DMS 273 treated with DMSO at 0.1 percent for 48 hours (cell line): ENCODE measurements around the gene PPAT.
"Not testable (repeated sequence)": the region's sequence is repeated elsewhere in the genome, so short reads cannot be mapped to it uniquely, and the experiment has no call there.

Experiments
- DNase-seq: peaks from one replicate; lab custom pipeline; 2025; lab: John Stamatoyannopoulos, UW

Gene PPAT

DNA sequence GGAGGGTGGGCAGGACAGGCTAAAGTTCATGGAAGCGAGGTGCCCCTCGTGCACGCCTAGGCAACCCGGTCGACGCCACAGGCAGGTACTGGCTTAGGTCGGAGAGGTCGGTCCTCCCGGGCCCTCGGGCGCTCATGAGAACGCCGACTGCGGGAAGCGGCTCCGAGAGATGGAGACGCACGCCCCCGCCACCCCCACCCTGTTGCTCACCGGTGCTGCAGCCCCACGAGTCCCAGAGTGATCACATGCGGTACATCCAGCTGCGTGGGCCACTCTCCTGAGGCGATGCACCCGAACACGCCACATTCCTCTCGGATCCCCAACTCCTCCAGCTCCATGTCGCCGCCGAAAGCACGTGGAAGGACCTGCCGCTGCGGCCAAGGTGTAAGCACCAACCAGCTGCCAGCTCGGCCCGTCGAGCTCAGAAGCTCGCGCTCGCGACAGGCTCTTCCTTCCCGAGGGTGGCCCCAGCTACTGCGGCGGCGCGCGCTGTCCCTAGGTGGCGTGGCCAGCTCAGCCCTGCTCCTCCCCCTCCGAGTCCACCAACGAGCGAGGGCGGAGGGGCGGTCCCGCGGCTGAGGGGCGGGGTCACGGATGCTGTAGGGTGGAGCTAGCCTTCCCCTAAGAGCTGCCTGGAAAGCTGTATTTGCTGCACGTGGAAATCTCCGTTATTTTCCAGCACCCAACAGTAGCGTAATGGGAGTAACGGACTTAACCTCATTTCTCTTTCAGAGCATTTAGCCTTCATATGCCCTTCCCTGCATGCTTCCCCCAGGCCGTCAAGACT, at the start of gene PPAT:
TSS of gene PPAT (minus strand) at position 476 of the 787 bp plus-strand sequence. CDS start at position 338, 138 bp downstream.
- DNase-seq: peak; percentile 86

DNA sequence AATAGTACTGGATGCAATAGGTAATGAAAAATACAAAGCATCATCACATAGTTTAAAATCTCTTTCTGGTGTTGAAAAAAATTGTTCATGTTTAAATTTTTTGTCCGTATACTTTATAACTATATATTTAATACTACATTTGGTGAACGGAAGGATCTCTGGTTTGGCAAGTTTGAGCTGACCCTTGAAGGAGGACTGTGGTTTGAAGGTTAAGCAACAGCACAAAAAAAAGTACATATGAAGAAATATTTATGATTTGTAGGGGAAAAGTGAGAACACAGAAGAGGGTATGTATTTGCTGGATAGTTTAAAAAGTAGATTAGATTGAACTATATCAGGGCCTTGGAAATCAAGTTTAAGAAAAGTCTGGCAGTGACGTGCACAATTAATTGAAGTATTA, 45.3 kb upstream of the PPAT start:
- no peak for DNase-seq

DNA sequence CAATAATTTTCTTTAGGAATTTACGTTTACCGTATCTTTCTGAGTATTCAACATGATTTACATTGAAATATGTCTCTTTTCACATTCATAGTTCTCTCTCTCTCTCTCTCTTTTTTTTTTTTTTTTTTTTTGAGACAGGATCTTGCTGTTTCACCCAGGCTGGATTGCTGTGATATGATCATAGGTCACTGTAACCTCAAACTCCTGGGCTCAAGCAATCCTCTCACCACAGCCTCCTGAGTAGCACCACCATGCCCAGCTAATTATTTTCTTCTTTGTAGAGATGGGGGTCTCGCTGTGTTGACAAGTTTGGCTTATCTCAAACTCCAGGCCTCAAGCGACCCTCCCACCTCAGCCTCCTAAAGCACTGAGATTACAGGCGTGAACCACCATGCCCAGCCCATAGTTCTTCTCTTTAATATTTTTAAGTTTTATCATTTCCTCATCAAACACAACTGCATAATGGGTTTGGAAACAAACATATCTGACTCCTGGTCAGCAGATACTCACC, 41.8 kb upstream of the PPAT start:
- no peak for DNase-seq

DNA sequence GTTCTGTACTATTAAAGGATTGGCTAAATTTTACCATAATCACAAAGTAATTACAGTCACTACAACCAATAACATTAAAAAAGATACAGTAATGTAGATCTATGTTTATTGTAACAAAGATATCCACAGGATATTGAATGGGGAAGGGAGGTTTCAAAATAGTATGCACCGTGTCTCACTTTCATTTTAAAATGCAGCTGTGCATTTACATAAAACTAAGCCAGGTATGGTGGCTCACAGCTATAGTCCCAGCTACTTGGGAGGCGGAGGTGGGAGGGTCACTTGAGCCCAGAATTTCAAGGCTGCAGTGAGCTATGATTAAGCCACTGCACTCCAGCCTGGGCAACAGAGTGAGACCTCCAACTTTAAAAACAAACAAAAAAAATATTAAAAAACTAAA, 40.5 kb upstream of the PPAT start:
- DNase-seq: no peak

DNA sequence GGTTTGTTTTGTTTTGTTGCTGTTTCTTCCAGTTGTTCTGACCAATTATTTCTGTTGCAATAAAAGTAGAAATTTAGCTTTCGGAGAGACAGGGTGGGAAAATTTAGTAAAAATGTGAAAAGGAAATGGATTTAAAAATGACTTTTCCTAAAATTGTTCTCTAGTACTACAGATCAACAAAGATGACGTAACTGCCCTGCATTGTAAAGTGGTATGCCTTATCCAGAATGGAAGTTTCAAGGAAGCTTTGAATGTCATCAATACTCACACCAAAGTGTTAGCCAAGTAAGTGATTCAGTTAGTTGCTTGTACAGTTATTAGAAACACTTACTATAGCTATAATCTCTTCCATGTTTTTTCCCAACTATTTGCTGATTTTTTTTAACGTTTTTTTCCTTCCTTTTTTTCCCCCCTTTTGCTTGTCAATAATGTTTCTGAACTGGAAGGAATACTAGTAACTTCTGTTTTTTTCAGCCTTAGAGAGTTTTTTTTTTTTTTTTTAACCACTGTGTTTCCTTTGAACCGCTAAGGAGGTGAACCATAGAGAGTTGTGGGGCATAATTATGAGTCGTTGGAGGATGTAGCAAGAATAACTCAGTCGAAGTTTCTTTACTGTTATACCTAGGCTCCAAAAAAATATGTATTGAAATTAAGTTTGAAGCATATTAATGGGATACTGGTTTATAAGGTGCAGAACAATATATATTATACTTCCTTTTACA, 34.2 kb upstream of the PPAT start:
- DNase-seq: no peak

DNA sequence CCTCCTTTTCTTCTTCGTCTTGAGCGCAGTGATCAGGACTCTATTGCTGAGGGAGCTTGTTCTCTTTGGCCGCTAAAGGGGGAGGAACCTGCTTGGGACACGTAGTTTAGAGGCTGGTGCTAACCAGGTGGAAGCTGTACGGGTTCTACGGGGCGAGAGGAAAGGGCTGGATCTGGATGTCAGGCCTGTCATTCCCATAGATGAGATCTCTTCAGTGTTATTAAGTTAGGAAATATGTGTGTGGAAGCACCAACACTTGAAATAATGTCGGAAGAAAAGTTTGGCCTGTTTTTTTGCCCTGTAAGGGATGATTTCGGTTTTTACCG, 32.6 kb upstream of the PPAT start:
- DNase-seq: no peak

DNA sequence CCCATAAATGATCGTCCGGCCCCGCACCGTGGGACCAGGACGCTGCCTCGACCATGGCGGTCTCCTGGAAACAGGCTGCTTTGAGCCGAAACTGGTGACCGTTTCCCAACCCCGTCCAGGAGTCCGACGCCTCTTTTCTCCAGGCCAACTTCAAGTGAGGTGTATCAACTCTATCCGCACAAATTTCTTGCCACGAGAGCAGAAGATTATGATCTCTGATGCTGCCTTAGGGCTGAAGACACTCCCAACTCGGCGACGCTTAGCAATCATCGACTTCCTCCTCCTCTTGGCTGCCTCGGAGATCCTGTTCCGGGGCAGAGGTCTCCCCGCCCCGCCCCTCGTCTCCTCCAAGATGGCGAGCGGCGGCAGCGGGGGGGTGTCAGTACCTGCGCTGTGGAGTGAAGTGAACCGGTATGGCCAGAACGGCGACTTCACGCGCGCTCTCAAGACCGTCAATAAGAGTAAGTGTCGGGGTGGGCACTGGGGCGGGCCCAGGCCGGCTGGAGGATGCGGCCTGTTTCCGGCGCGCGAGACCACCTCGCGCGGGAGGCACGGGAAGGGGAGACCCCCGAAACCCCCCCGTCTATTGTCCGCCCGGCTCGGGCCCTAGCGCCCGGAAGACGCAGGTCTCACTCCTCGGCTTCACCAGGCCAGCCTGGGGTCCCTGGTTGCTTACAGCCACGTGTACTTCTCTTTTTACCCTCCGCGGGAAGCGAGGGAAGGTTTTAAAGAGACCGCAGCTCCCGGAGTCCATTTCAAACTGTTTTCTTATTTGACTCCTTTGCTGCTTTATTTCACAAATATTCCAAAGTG, 32.1 kb upstream of the PPAT start, which contains the start of gene SRP72:
TSS of gene SRP72 (plus strand) at position 334 of the 813 bp plus-strand sequence. CDS start at position 353, 19 bp downstream.
- peak; percentile 37 for DNase-seq

DNA sequence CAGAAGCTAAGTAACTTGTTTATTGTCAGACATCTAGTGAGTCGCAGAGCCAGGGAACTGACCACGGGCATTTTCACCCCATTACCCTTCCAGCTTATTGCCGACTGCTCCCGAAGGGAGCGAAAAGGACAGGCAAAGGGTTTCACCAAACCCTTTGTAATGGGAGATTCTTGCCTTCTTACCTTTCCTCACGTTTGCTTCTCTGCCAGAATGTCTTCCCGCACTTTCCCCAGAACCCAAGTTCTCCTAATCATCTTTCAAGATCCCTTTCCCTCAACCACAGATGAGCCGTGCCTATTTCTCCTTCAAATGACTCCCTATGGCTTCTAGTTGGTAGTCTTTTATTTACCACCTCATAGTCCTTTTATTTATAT, 31.5 kb upstream of the PPAT start:
- DNase-seq: no peak

DNA sequence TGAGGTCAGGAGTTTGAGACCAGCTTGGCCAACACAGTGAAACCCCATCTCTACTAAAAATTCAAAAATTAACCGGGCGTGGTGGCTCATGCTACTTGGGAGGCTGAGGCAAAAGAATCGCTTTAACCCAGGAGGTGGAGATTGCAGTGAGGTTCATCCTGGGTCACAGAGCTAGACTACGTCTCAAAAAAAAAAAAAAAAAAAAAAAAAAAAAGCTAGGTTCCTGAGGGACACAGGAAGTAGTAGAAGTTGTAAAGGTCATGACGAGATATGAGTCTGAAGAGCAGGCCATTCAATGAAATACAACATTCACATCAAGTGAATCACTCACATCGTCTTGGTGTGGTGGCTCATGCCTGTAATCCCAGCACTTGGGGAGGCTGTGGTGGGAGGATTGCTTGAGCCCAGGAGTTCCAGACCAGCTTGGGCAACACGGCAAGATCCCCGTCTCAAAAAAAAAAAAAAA, 30.9 kb upstream of the PPAT start:
- DNase-seq: not testable (repeated sequence)

DNA sequence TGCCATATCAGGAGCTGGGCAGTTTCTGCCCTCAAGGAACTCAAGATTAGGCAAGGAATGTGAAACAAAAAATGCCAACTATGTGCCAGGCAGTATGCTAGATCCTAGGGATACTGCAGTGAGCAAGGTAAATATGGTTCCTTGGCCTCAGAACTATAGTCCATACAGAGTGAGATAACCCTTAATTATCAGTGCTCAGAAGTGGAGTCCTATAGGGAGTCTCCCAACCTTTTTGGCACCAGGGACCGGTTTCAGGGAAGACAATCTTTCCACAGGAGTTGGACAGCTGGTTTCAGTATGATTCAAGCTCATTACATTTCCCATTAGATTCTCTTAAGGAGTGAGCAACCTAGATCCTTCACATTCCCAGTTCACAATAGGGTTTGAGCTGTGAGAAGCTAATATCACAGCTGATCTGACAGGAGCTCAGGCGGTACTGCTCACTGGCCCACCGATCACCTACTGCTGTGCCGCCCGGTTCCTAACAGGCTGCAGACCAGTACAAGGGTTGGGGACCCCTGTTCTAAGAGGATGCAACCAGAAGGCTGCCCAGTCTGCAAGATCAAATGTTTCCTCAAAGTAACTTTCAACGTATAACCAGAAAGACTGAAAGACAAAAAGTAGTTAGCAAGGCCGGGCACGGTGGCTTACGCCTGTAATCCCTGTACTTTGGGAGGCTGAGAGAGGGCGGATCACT, 30.3 kb upstream of the PPAT start:
- no peak for DNase-seq

DNA sequence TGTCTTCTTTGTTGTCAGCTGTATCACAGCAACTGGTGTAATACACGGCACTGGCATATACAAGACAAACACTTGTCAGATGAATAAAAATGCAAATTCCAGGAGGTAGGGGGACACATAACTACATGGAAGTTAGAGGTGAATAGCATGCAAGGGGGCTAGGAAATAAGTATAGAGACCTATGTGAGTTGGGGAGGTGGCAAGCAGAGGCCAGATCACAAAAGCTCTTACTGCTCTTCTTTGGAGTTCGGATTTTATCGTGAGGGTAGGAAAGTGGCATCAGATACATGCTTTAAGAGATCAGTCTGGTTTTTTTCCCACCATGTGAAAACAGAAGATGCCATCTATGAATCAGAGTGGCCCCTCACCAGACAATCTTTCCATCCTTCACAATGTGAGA, 29.2 kb upstream of the PPAT start:
- DNase-seq: no peak

DNA sequence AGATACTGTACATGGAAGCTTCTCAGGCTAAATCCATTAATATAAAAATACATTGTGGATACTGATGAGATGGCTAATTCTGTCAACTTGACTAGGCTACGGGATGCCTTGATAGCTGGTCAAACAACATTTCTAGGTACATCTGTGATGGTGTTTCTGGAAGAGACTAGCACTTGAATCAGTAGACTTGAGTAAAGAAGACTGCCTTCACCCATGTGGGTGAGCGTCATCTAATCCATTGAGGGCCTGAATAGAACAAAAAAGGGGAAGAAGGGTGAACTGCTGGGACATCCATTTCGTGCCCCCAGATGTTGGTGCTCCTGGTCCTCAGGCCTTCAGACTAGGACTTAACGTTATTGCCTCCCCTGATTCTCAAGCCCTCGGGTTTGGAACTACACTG, 28.3 kb upstream of the PPAT start:
- no peak for DNase-seq

DNA sequence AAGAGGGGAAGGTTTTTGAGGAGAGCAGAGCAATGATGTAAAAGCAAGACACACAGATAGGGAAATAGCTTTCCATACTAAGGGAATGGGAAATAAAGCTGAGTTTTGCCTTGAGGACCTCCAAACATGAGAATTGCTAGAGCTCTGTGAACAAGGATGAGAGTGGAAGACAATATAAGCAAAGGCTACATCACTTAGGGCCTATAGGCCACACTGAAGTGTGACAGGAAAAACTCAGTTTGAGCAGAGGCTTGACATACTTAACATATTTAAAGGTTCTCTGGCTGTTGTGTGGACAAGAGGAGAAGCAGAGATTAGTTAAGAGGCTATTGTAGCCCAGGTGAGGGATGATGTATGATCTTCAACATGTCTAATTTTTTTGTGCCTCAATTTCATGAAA, 26.7 kb upstream of the PPAT start:
- no peak for DNase-seq

DNA sequence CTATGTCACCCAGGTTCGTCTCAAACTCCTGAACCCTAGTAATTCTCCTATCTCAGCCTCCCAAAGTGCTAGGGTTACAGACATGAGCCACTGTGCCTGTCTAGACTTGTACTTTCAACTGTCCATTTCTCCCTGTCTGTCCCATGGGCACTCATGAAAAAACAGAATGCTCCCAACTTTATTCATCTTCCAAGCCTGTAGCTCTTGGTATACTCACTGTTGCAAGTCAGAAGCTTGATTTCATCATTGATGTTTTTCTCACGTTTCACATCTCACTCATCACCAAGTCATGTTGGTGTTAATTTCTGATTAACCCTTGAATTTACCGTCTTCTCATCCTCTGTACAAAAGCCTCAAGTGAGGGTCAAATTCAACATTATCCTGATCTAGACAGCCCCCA, 24.7 kb upstream of the PPAT start:
- DNase-seq: no peak

DNA sequence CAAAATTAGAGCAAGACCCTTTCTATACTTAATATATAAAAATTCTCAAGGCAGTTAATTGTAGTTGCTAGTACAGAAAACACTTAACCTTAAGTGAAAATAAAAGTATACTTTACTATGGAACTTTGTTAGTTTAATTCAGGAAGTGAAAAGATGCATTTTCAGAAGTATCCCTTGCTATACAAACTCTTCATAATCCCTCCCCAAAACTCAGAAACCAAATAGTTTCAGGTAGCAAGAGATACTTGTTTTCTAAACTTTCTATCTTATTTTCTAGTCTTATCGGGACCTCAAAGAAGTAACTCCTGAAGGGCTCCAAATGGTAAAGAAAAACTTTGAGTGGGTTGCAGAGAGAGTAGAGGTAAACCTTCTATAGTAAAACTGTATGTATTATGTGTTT, 14.9 kb upstream of the PPAT start:
- no peak for DNase-seq

DNA sequence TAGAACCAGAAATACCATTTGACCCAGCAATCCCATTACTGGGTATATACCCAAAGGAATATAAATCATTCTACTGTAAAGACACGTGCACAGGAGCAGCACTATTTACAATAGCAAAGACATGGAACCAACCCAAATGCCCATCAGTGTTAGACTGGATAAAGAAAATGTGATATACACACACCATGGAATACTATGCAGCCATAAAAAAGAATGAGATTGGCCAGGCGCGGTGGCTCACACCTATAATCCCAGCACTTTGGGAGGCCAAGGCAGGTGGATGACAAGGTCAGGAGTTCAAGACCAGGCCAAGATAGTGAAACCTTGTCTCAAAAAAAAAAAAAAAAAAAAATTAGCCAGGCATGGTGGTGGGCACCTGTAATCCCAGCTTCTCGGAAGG, 14.1 kb upstream of the PPAT start:
- DNase-seq: not testable (repeated sequence)

DNA sequence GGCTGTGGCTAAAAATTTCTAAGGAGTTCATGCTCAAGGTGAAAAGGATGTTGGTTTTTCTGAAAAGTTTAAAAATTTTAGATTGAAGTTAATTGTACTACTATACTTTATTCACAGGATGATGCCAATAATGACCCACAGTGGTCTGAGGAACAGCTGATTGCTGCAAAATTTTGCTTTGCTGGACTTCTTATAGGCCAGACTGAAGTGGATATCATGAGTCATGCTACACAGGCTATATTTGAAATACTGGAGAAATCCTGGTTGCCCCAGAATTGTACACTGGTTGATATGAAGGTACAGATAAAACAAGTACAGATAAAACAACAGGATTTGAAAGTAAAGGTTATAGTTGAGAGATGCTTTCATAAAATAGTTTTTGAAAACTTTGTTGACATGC, 12.9 kb upstream of the PPAT start:
- no peak for DNase-seq

DNA sequence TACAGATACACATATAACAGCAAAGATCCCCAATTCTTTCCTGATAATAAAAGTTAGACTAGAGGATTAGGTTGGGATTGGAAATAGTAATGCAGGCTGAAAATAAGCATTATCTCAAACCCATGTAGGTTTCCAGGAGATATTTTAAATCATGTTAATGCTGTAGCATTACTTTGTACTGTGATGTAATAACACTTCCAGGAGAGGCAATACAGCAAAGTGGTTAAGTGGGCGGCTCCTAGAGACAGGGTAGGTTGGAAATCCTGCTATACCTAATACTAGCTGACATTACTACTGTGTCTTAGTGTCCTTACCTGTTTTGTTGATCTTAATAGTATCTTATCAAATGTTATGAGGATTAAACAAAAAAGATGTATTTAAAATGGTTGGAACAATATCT, 10.3 kb upstream of the PPAT start:
- no peak for DNase-seq

DNA sequence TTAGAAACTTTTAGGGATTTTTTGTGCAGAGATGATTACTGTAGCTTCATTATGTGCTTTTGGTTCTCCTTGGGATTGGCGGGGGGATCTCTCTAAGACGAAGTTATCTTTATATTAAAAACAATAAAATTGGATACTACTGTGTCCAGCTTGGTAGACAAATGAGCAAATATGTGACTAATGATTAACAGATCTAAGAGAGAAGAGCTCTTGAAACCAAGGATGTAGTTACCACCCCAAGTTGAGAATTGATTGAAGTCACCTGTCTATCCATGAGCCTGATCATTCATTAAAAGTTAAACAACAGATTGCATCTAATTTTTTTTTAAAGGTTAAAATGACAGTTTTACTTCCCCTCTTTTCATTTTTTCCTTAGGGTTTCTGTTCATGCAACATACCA, 9.3 kb upstream of the PPAT start:
- no peak for DNase-seq

DNA sequence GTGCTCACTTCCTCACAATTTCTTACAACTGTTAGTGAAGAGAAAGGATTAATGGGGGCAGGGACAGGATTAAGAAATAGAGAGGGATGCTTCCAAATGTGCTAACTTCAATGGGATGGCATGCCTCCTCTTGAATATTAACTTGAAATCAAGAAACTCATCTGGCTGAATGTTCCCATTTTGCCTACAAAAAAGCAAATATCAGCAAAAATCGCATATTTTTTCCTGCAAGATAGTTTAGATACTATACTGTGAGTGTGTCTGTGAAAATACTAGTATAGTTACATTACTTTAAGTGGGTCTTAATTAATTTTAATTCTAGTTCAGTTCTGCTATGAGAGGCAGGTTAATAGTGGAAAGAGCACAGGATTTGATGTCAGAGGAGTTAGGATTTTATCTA, 5.6 kb upstream of the PPAT start:
- no peak for DNase-seq

DNA sequence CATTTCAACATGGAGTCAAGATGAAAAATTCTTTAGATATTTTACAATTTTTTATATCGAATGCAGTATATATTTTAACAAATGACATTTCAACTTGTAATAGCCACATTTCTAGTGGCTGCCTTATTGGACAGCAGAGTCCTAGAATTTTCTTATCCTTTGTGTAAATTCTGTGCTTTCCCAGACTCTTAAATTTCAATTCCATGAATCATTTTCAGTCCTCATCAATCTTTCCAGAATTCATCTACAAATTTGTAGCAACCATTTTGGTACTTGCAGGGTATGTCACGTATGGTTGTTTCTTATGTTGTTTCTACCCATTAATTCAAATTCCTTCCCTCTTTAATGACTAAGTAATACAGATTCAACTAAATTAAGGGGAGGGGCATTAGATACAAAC, 3.4 kb upstream of the PPAT start:
- no peak for DNase-seq

DNA sequence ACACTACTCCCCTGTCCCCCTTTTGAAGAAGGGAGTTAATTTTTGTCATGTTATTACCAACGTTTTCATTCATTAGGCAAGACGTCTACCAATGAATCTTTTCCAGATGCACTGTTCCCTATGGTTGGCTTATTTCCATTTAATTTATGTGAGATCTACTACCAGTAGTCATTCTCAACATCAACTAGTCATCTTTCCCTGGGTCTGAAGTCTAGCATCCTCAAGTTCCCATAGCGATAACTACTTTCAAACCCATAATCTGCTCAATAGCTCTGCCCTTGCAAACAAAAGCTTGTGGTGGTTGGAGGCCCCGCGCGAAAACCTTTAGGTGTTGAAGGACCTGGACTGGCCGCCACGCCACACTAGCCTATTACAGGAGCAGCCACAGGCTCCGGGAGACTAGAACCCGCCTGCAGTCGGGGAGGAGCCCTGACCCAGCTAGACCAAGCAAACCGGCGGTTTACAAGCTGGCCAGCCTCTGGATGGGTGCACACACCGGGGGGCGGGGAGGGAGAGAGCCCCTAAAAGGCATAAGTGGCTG, 746 bp downstream of the PPAT start:
- DNase-seq: peak; percentile 30
